Thyroid gland (tissue), 4 donors: ENCODE data around the gene KRTAP1-3.

Source experiments
- CTCF ChIP-seq, 6 experiments: fragments of 200-600 bp in 3 of 6; fragments of 450-650 bp in 3 of 6; sonication (generic) in 3 of 6; IDR thresholded peaks; one replicate each; pipeline ENCODE4 v1.5.1; 2016 to 2019; ENCODE audit warnings: antibody characterized with exemption in 6 of 6, mild to moderate bottlenecking in 2 of 6, inconsistent platforms in 1 of 6, moderate library complexity in 1 of 6
- POLR2A ChIP-seq, 2 donors: fragments of 450-650 bp; IDR thresholded peaks; one replicate each; pipeline ENCODE4 v1.6.1; 2017; ENCODE audit warnings: antibody characterized with exemption in 2 of 2, mild to moderate bottlenecking in 2 of 2, moderate library complexity in 1 of 2

GRCh38 chr17:41071606-41072360, 37.1 kb upstream of the KRTAP1-3 start:
- TF ChIP-seq CTCF (IDR thresholded peaks at IDR 0.05) (no peak), POLR2A (IDR thresholded peaks at IDR 0.05) (no peak)
